Fibroblast of lung (primary cell): ENCODE measurements around the gene ADNP. TPM values are rescaled to one million over a fixed set of nuclear protein-coding genes. Genes with fewer than 3 reads are reported as not detected.

Experiments used
- DNase-seq, 2 donors: peaks; one replicate each; pipeline versions ENCODE4 v3.0.0 to v3.0.0-alpha.2; 2010; ENCODE audit warnings: low read depth in 2 of 2
- H2AFZ ChIP-seq: 2 replicates; pipeline ENCODE4 v1.5.1; 2012; ENCODE audit warnings: low read length, control low read depth, inconsistent platforms
- H3K27ac ChIP-seq: 2 replicates; pipeline ENCODE4 v1.5.1; 2011; ENCODE audit warnings: low read length, control low read depth; ENCODE audit not compliant: insufficient read depth
- H3K27me3 ChIP-seq: 2 replicates; pipeline ENCODE4 v1.5.1; 2011; ENCODE audit warnings: mild to moderate bottlenecking, low read length; ENCODE audit not compliant: control insufficient read depth, insufficient read depth
- H3K36me3 ChIP-seq: 2 replicates; pipeline ENCODE4 v1.5.1; 2011; ENCODE audit warnings: low read length; ENCODE audit not compliant: control insufficient read depth, insufficient read depth
- H3K4me1 ChIP-seq: 2 replicates; pipeline ENCODE4 v1.5.1; 2011; ENCODE audit warnings: low read length; ENCODE audit not compliant: control insufficient read depth, insufficient read depth; ENCODE audit errors: extremely low read depth
- H3K4me2 ChIP-seq: 2 replicates; pipeline ENCODE4 v1.5.1; 2011; ENCODE audit warnings: low read length, control low read depth; ENCODE audit not compliant: insufficient read depth; ENCODE audit errors: extremely low read depth
- H3K4me3 ChIP-seq, 4 experiments: fragments of 200-600 bp in 1 of 4; sonication (generic) in 1 of 4; replicated peaks in 1 of 4; 2 replicates each; pipeline ENCODE4 v1.5.1; 2011 to 2016; ENCODE audit warnings: low read length in 4 of 4, low read depth in 3 of 4, mild to moderate bottlenecking in 3 of 4, control low read depth in 2 of 4, inconsistent platforms in 1 of 4, mixed read lengths in 1 of 4; ENCODE audit not compliant: insufficient read depth in 1 of 4; ENCODE audit errors: control extremely low read depth in 1 of 4
- H3K79me2 ChIP-seq: 2 replicates; pipeline ENCODE4 v1.5.1; 2012; ENCODE audit warnings: mild to moderate bottlenecking, low read length, inconsistent platforms; ENCODE audit not compliant: control insufficient read depth, insufficient read depth
- H3K9ac ChIP-seq: 2 replicates; pipeline ENCODE4 v1.5.1; 2011; ENCODE audit warnings: mild to moderate bottlenecking, low read length, control low read depth; ENCODE audit not compliant: insufficient read depth
- H3K9me3 ChIP-seq: 2 replicates; pipeline ENCODE4 v1.5.1; 2012; ENCODE audit warnings: low read depth, low read length; ENCODE audit not compliant: control insufficient read depth, insufficient read depth
- H4K20me1 ChIP-seq: 2 replicates; pipeline ENCODE4 v1.5.1; 2011; ENCODE audit warnings: low read length; ENCODE audit not compliant: control insufficient read depth, insufficient read depth; ENCODE audit errors: extremely low read depth
- CTCF ChIP-seq, 2 donors: IDR thresholded peaks in 1 of 2; conservative IDR thresholded peaks in 1 of 2; 1 replicate in 1 of 2; 2 replicates in 1 of 2; pipeline ENCODE4 v1.5.1; 2011 to 2012; ENCODE audit warnings: low read length in 2 of 2, control low read depth in 1 of 2, inconsistent platforms in 1 of 2, low read depth in 1 of 2, mild to moderate bottlenecking in 1 of 2
- EZH2 ChIP-seq: IDR thresholded peaks from 2 replicates; pipeline ENCODE4 v1.5.1; 2012; ENCODE audit warnings: low read length, control low read depth, mild to moderate bottlenecking; ENCODE audit errors: missing control alignments
- polyA plus RNA-seq, 2 donors: library from polyadenylated mRNA; depleted of rRNA in 1 of 2; stranded (reverse) in 1 of 2; unstranded in 1 of 2; fragments of >200 nt; gene quantifications; 2 replicates each; pipeline ENCODE4 v1.2.1, GENCODE V29; 2011 to 2012; ENCODE audit warnings: missing spikeins in 1 of 2
- total RNA-seq: library from RNA; depleted of rRNA; stranded (reverse); fragments of >200 nt; gene quantifications from 2 replicates; pipeline ENCODE4 v1.2.1, GENCODE V29; 2014

Gene ADNP
- total and polyA plus RNA-seq, 2 donors (not counting 1 experiment from before 2014, with no cell fraction given), result 25.7 to 40.0 TPM

- H2AFZ ChIP-seq, result no peak overlapping the region
- H4K20me1 ChIP-seq, result no peaks in the 10 kb centered on the region
- peaks cover 10% of the 10 kb centered on the region for H3K36me3 ChIP-seq
- no peaks in the 10 kb centered on the region for H3K27me3 ChIP-seq
- no peaks in the 10 kb centered on the region for H3K4me1 ChIP-seq
- H3K27ac ChIP-seq, result no peak overlapping the region
- no peak overlapping the region for H3K4me2 ChIP-seq
- H3K79me2 ChIP-seq, result peaks cover 4% of the 10 kb centered on the region
- no peaks in the 10 kb centered on the region for H3K9me3 ChIP-seq
- no peak for DNase-seq
- no peak overlapping the region for H3K9ac ChIP-seq
- TF ChIP-seq EZH2 (no peak), CTCF (conservative IDR thresholded peaks at IDR 0.05 in 1 of 2, IDR thresholded peaks at IDR 0.05 in 1 of 2; ENCODE audit: low read depth in 1 of 2, low read length in 2 of 2) (no peak)
- H3K4me3 ChIP-seq, result no peak overlapping the region
Measured at GRCh38 chr20:50892394-50892793, 38.8 kb downstream of the ADNP start.

- Histone ChIP-seq H3K4me3 (no peak overlapping the region), H3K4me1 (no peaks in the 10 kb centered on the region), H3K27ac (no peak overlapping the region), H4K20me1 (no peaks in the 10 kb centered on the region), H3K9me3 (no peaks in the 10 kb centered on the region), H3K36me3 (peaks cover 10% of the 10 kb centered on the region), H3K27me3 (no peaks in the 10 kb centered on the region), H3K79me2 (peaks cover 2% of the 10 kb centered on the region), H3K9ac (no peak overlapping the region), H2AFZ (no peak overlapping the region), H3K4me2 (no peak overlapping the region)
- DNase-seq, result peak; percentile 22 to 26
- no peak for TF ChIP-seq EZH2
- no peak for TF ChIP-seq CTCF (conservative IDR thresholded peaks at IDR 0.05 in 1 of 2, IDR thresholded peaks at IDR 0.05 in 1 of 2; ENCODE audit: low read depth in 1 of 2, low read length in 2 of 2)
Measured at GRCh38 chr20:50891138-50891537, 40.1 kb downstream of the ADNP start.

- no peak overlapping the region for H3K9ac ChIP-seq
- H3K27me3 ChIP-seq, result no peaks in the 10 kb centered on the region
- peaks cover 4% of the 10 kb centered on the region for H3K36me3 ChIP-seq
- no peak overlapping the region for H2AFZ ChIP-seq
- no peak overlapping the region for H3K27ac ChIP-seq
- no peaks in the 10 kb centered on the region for H4K20me1 ChIP-seq
- no peak overlapping the region for H3K4me3 ChIP-seq
- H3K4me2 ChIP-seq, result no peak overlapping the region
- no peaks in the 10 kb centered on the region for H3K9me3 ChIP-seq
- peaks cover 2% of the 10 kb centered on the region for H3K79me2 ChIP-seq
- TF ChIP-seq CTCF (conservative IDR thresholded peaks at IDR 0.05 in 1 of 2, IDR thresholded peaks at IDR 0.05 in 1 of 2; ENCODE audit: low read depth in 1 of 2, low read length in 2 of 2) (no peak), EZH2 (no peak)
- no peak for DNase-seq
- H3K4me1 ChIP-seq, result no peaks in the 10 kb centered on the region
Measured at GRCh38 chr20:50887576-50887975, 43.7 kb downstream of the ADNP start.
